GM12873 (cell line): Measurements from ENCODE around the gene DGKI.

ENCODE experiments used
- TF ChIP-seq, protein P1 (sequence below): IDR thresholded peaks from 2 replicates; pipeline ENCODE4 v1.5.1; 2012; ENCODE audit warnings: low read depth, mild to moderate bottlenecking, moderate library complexity, low read length, control low read depth; ENCODE audit not compliant: insufficient read depth; ENCODE audit errors: missing control alignments

Gene DGKI

DNA sequence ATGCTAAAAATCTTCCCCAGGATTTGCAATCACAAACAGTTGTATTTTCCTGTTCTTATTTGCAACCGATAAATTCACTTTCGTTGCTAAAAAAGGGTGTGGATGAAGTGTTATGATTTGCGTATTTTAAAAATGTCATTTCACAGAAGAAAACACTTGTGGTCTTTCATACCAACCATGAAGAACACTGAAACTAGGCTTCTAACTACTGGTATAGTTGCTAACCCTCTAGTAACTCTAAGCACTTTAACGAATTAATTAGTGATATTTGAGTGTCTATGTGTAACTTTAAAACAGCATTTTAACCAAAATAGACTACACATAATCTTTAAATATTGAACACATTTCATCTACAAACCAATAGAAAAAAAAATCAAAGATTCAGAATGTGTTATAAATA, 315.1 kb downstream of the DGKI start:
- TF ChIP-seq, protein P1, sequence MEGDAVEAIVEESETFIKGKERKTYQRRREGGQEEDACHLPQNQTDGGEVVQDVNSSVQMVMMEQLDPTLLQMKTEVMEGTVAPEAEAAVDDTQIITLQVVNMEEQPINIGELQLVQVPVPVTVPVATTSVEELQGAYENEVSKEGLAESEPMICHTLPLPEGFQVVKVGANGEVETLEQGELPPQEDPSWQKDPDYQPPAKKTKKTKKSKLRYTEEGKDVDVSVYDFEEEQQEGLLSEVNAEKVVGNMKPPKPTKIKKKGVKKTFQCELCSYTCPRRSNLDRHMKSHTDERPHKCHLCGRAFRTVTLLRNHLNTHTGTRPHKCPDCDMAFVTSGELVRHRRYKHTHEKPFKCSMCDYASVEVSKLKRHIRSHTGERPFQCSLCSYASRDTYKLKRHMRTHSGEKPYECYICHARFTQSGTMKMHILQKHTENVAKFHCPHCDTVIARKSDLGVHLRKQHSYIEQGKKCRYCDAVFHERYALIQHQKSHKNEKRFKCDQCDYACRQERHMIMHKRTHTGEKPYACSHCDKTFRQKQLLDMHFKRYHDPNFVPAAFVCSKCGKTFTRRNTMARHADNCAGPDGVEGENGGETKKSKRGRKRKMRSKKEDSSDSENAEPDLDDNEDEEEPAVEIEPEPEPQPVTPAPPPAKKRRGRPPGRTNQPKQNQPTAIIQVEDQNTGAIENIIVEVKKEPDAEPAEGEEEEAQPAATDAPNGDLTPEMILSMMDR, result no peak

DNA sequence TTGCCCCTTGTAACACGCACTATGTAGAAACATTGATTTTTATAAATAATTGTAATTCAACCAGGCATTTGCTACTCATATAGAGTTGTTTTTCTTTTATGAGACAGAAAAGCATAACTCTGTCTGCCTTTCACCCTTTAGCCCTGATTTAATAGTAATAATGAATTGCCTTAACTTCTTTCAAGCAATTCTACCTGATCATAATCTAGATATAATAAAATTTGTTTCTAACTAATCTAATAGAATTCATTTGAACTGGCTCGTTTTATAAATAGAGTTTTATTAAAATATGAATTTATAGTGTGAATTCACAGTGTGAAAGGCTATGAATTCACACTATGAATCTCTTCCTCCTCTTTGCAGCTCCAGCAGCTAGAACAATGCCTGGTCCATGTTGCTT, 319.1 kb downstream of the DGKI start:
- TF ChIP-seq, protein P1, result no peak

DNA sequence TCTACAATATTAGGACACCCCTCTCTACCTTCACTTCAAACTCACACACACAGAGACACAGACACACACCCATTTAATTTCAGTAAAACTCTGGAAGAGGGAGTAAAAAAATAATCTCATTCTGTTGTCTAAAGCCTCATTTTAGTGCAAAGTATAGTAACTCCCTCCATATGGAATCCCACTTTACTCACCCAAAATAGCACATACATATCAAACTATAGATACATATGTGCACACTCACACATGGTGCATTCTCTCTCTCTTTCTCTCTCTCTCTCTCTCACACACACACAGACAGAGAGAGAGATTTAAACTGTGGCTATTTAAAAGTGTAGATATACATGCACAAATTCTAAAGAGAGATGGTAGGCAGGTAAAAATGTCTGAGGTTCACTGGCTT, 323.6 kb downstream of the DGKI start:
- TF ChIP-seq, protein P1, result no peak

DNA sequence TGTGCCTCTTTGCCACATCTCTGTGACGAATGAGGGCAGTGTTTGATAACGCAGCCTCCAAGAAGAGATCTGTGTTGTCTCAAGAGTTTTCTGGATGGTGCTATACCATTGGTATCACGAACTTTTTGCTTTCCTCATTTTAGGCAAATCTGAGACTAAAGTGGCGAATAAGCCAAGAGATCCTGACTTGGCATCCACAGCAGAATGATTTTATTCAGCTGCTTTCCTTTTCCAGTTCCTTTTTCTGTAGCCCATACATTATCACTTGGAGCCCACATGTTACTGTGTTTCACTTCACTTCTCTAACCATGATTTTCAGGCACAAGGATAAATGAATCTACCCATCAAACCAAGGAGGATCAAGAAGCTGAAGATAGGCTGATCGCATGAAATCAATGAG, 325.3 kb downstream of the DGKI start:
- TF ChIP-seq, protein P1, result no peak

DNA sequence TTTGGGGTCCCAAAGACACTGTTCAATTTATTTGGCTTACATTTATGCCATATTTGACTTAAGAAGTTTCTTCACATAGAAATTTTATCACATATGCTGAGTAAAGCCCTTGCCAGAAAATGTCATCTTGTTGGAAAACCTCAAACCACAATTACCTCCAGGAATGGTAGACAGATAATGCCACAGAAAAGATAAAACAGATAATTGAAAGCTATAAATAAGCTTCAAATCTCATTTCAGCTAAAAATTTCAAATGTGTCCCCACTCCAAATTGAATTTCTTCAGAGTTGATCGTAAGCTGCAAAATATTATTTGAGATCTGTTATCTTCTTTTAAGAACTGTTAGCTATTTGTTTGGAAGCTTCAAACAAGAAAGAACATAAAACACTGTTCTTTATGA, 326.8 kb downstream of the DGKI start:
- TF ChIP-seq, protein P1, result no peak

DNA sequence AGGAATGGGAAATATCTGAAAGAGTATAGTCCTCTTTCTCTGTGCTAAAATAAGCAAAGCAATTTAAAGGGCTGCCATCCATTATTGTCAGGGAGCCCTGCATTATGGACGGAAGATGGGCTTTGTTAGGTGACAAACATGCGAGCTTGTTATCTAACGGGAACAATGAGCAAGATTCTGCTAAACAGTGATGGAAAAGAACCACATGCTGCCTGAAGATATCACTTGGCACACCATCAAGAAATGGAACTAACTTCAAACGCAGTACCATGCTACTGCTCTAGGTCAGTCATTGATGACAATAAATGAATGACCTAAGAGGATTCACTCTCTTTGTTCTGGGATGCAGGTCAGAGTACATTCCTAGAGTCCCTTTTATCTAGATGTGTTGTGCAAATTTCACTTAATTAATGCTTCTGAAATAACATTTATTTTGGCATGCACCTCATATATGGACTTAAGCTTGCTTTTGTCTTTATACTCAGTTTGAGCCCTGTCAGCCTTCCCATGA, 327.5 kb downstream of the DGKI start:
- TF ChIP-seq, protein P1, result no peak

DNA sequence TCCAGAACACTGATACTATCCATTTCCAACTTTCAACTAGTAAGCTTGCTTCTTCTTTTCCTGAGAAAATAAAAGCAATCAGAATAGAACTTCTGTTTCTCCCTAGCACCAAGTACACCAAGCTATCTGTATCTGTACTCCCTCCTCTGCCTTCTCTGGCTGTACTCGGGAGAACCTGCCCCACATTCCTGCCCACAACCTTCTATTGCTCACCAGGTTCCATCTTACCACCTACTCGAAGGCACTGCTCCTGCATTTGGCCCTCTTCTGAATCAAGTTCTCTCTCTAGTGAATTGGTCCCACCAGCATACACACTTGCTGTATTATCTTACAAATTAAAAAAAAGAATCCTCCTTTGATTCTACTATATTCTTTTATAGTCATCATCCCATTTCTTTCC, 333.7 kb downstream of the DGKI start:
- TF ChIP-seq, protein P1, result no peak
